NCI-H2196 (cell line): Measurements from ENCODE around the gene NOXO1.
"Not testable (repeated sequence)": the region's sequence is repeated elsewhere in the genome, so short reads cannot be mapped to it uniquely, and the experiment has no call there.

ENCODE experiments used
- DNase-seq: peaks from one replicate; lab custom pipeline; 2025; ENCODE audit not compliant: unreplicated experiment; lab: John Stamatoyannopoulos, UW

NOXO1 gene

GRCh38 chr16:1963806-1964505 is 17.3 kb downstream of the NOXO1 start:
- peak; percentile 35 for DNase-seq

- not testable (repeated sequence) for DNase-seq
Measured at GRCh38 chr16:1962161-1963153, 18.8 kb downstream of the NOXO1 start.

DNA sequence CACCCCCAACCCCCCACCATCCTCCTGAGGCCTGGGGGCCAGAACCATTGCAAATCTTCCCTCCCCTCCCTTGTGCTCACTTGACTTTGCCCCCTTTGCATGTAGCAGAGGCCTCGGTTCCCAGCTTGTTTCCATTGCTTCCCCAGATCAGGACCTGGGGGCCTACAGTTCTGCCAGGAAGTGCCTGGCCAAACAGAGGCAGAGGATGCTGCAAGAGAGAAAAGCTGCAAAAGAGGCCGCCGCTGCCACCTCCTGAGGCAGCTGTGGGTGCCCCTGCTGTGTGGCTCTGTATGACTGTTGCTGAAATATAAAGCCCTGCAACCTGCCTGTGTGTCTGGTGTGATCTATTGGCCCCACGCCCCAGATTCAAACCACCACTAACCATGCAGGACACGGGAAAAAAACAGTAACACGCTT is 19.6 kb downstream of the NOXO1 start:
- no peak for DNase-seq

DNA sequence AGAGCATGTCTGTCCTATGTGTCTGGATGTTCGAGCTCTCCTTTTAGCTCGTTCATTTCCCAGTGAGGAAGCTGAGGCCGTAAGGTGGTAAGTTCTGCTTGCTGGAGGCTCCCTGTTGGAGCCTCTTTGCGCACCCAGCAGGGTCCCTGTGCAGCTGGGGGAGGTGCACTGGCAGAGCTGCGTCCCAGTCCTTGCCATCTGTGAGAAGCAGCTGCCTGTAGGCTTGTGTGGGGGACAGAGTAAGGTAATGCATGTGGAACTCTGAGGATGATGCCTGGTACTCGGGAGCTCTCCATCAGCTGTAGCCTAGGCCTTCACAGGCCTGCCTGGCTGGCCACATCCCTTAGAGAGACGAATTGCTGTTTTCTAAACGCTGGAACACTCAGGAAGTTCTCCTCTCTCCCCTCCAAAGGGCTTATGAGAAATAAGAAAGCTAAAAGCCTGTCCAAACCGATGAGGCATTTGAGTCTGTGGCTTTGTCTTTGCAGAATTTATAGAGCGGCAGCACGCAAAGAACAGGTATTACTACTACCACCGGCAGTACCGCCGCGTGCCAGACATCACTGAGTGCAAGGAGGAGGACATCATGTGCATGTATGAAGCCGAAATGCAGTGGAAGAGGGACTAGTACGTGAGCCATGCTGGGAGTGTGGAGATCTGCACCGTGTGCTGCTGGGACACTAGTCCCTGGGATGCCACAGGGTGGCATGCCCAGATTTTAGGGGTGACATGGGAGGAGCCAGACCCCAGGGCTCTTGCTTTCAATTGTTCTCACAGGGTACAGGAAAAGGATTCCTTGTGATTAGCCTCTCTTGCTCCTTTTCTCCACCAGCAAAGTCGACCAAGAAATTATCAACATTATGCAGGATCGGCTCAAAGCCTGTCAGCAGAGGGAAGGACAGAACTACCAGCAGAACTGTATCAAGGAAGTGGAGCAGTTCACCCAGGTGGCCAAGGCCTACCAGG is 20.3 kb downstream of the NOXO1 start:
- DNase-seq = no peak

DNA sequence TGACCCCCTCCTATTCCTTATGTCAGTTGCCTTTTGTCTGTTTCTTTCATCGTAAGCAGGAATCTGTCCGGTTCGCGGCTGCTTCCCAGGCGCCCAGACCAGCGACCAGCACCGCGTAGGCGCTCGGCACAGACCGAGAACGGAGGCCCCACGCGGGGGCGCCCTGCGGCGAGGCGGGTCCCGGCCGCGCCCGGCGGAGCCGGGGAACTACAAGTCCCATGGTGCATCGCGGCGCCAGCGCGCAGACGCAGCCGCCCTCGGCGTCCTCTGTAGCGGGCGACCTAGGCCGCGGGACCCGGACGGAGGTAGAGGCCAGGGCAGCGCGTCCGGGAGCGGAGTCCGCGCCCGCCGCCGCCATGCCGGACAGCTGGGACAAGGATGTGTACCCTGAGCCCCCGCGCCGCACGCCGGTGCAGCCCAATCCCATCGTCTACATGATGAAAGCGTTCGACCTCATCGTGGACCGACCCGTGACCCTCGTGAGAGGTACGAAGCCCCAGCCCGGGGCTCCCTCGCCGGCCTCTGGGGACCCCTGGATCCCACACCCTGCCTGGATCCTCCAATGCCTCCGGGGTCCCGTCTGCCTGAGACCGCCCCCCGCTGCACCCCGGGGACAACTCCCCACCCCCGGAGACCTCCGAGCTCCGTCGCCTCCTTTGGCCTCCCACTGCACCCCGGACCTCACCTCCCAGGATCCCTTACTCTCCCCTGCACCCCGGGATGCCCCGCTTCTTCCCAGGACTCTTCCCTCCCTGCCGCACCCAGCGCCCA is 21.8 kb downstream of the NOXO1 start, which contains the start of gene NDUFB10:
TSS of gene NDUFB10 (plus strand) at position 270 of the 771 bp plus-strand sequence. CDS start at position 357, 87 bp downstream.
- peak; percentile 92 for DNase-seq

GRCh38 chr16:1958715-1959268 is 22.5 kb downstream of the NOXO1 start:
- no peak for DNase-seq

DNA sequence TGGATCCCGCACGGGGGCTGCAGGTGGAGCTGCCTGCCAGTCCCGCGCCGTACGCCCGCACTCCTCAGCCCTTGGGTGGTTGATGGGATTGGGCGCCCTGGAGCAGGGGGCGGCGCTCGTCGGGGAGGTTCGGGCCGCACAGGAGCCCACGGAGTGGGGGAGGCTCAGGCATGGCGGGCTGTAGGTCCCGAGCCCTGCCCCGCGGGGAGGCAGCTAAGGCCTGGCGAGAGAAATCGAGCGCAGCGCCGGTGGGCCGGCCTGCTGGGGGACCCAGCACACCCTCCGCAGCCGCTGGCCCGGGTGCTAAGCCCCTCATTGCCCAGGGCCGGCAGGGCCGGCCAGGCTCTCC is 23.2 kb downstream of the NOXO1 start:
- DNase-seq = not testable (repeated sequence)

DNA sequence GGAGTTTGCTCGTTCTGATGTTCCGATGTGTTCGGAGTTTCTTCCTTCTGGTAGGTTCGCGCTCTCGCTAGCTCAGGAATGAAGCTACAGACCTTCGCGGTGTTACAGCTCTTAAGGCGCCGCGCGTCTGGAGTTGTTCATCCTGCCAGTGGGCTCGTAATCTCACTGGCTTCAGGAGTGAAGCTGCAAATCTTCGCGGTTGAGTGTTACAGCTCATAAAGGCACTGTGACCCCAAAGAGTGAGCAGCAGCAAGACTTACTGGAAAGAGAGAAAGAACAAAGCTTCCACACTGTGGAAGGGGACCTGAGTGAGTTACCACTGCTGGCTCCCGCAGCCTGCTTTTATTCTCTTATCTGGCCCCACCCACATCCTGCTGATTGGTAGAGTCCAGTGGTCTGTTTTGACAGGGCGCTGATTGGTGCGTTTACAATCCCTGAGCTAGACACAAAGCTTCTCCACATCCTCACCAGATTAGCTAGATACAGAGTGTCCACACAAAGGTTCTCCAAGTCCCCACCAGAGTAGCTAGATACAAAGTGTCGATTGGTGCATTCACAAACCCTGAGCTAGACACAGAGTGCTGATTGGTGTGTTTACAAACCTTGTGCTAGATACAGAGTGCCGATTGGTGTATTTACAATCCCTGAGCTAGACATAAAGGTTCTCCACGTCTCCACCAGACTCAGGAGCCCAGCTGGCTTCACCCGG is 23.7 kb downstream of the NOXO1 start:
- DNase-seq = not testable (repeated sequence)

- no peak for DNase-seq
Measured at GRCh38 chr16:1953734-1954133, 27.5 kb downstream of the NOXO1 start.

- no peak for DNase-seq
Measured at GRCh38 chr16:1950559-1950958, 30.7 kb downstream of the NOXO1 start.

DNA sequence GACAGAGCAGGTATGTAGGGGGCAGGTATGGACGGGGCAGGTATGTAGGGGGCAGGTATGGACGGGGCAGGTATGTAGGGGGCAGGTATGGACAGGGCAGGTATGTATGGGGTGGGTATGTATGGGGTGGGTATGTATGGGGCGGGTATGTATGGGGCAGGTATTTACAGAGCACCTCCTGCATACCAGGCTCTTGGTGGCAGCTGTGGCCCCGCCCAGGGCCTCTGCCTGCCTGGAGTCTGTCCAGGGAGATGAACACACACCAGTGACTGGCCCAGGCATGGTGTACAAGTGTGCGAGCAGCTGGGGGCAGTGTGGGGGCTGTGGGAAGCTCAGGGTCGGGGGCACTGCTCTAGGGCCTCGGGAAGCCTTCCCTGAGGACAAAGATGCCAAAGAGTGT is 31.2 kb downstream of the NOXO1 start:
- DNase-seq = no peak

GRCh38 chr16:1949507-1949906 is 31.8 kb downstream of the NOXO1 start:
- no peak for DNase-seq

DNA sequence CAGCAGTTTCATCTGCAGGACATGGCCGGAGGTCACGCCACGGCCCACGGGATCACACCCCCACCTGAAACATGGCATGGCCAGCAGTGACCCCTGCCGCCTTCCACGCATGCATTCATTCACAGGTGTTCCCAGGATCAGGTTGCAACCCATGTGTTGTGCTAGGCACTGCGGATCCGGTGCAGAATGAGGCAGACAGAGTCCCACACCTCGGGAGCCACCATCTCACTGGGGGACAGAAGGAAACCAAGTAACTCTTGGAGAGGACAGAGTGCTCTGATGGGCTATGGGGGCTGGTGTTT is 33.9 kb downstream of the NOXO1 start:
- no peak for DNase-seq

DNA sequence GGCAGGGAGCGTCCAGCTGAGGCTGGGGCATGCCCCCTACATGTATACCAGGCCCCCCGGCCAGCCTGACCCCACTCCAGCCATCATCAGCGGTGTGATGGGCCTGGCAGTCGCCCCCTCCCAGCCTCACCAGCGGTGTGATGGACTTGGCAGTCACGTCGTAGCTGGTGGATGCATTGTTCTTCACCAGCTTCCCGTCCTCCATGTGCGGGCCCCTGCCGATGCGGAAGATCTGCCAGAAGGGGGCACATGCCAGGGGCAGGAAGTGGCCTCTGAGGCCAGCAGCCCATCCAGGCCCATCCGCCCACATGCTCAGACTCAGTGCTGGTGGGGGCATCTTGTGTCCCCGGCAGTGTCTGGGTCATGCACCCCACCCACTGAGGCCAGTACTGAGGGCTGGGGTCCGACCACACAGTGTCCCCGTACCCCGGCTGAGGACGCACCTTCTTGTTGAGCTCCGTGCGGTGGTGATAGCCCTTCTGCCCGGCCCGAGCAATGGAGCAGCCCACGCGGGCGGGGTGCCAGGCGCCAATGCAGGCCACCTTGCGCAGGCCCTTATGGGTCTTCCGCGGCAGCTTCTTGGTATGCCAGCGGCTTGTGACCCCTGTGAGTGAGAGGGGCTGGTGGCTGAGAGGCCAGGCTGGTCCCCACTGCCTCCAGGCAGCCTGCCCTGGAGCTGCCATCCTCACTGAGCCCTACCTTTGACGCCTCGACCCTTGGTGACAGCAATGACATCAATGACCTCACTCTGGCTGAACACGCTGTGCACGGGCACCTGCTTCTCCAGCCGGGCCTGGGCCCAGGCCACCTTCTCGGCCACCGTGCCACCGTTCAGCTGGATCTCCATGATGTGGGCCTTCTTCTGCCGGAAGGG is 34.5 kb downstream of the NOXO1 start:
- DNase-seq = no peak

- DNase-seq = no peak
Measured at GRCh38 chr16:1945559-1946391, 35.5 kb downstream of the NOXO1 start.

- no peak for DNase-seq
Measured at GRCh38 chr16:1944612-1945199, 36.6 kb downstream of the NOXO1 start.
